ENCODE data around the gene HPCAL1. TPM values are rescaled to one million over a fixed set of nuclear protein-coding genes. Genes with fewer than 3 reads are reported as not detected.

HPCAL1 gene
- total and polyA plus RNA-seq, 4 donors, result 28.2 to 159 (median 95.0) TPM

DNA sequence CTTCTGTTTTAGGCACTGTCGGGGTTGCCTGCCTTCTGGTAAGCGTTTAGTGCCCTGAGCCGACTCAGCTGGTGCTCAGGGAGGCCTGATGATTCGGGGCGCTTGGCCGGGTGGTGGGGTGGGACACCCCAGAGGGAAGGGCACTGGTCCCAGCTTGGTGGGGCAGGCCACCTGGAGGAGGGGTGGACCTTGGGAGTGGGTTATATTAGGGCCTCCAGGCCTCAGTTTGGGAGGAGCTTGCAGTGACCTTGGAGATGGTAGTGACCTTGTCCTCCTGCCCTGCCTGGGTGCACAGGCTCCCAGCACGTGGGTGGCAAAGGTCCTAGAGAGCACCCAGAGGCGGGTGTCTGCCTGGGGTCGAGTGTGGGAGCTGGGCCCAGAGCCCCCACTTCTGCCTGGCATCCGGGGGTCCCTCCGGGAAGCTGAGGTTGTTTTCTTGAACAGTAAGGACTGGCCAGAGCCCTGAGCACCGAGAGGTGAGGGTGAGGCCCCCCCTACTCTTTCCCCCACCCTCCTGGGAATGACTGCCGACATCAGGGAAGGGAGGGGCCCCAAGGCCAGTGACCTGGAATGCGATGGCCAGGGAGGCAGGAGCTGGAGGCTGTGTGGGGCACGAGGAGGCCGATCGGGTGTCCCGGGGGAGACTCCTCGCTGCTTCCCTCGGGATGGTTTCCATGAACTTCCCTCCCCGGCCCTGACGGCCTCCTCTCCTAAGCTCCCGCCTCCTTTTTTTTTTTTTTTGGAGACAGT, 61.3 kb downstream of the HPCAL1 start:
- no peak overlapping the region for H3K27ac ChIP-seq (ENCODE audit: low read depth, low read length)
- H3K4me1 ChIP-seq (ENCODE audit: control insufficient read depth, insufficient read depth, low read length), result peaks cover 35% of the 10 kb centered on the region
- 88% methylated on average over 14 of the region's 23 CpGs for WGBS (ENCODE audit: insufficient coverage)
- no peak overlapping the region for H3K4me3 ChIP-seq (ENCODE audit: low read depth, low read length)
- H3K9me3 ChIP-seq (ENCODE audit: control insufficient read depth, insufficient read depth, low read length), result no peaks in the 10 kb centered on the region
- H3K27me3 ChIP-seq (ENCODE audit: control insufficient read depth, insufficient read depth, low read length), result no peaks in the 10 kb centered on the region
- DNase-seq (ENCODE audit: low read depth in 4 of 6, low spot score in 6 of 6), result no peak
- peaks cover 25% of the 10 kb centered on the region for H3K36me3 ChIP-seq (ENCODE audit: control insufficient read depth, insufficient read depth, low read length)

DNA sequence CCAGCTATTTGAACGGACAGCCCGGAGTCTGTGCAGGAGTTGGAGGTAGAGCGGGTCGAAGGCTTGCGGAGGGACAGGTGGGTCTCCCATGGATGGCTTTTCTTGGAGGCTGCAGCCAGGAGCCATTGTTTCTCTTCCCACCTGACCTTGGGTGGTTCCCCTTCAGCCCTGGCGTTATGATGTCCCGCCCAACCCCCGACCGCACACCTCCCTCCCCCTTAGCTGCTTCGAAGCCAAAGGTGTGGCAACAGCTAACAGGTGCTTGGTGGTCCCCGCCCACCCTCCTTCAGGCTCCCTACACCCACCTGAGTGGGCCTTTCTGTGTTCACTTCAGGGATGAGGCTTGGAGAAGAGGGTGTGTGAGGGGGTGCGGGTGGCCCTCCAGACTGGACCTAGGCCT, 62.7 kb downstream of the HPCAL1 start:
- WGBS (ENCODE audit: insufficient coverage), result 87% methylated on average over 9 of the region's 12 CpGs
- Histone ChIP-seq H3K4me1 (ENCODE audit: control insufficient read depth, insufficient read depth, low read length) (peaks cover 41% of the 10 kb centered on the region), H3K4me3 (ENCODE audit: low read depth, low read length) (no peak overlapping the region), H3K9me3 (ENCODE audit: control insufficient read depth, insufficient read depth, low read length) (no peaks in the 10 kb centered on the region), H3K36me3 (ENCODE audit: control insufficient read depth, insufficient read depth, low read length) (peaks cover 16% of the 10 kb centered on the region), H3K27ac (ENCODE audit: low read depth, low read length) (no peak overlapping the region), H3K27me3 (ENCODE audit: control insufficient read depth, insufficient read depth, low read length) (no peaks in the 10 kb centered on the region)
- DNase-seq (ENCODE audit: low read depth in 4 of 6, low spot score in 6 of 6), result no peak

DNA sequence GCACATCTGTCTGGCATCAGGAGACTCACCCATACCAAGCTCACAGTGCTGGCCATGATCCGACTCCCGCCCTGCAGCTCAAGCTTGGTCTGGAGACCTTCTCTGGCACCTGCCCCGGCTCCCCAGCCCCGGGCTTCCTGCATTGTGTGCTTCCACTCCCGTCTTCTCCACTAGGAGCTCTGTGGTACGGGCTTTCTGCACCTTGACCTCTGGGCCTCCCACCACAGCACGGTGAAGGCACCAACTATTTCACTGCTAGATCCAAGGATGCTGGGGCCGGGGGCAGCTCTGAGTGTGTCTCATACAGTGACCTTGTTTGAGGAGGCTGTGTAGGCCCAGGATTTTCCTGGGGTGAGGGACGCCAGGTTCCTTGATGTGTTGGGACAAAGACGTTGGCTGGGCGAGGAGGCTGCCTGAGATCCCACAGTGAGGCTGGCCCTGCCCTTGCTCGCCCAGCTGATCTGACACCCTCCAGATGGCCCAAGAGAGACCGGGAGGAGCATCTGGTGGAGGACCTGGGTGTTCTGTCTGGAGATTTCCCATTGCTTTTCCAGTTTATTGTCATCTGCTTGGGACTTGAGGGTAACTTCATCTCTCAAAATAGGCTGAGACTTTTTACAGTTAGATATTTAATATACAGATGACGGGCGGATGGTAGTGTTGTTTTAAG, 64.0 kb downstream of the HPCAL1 start:
- DNase-seq (ENCODE audit: low read depth in 4 of 6, low spot score in 6 of 6), result no peak

DNA sequence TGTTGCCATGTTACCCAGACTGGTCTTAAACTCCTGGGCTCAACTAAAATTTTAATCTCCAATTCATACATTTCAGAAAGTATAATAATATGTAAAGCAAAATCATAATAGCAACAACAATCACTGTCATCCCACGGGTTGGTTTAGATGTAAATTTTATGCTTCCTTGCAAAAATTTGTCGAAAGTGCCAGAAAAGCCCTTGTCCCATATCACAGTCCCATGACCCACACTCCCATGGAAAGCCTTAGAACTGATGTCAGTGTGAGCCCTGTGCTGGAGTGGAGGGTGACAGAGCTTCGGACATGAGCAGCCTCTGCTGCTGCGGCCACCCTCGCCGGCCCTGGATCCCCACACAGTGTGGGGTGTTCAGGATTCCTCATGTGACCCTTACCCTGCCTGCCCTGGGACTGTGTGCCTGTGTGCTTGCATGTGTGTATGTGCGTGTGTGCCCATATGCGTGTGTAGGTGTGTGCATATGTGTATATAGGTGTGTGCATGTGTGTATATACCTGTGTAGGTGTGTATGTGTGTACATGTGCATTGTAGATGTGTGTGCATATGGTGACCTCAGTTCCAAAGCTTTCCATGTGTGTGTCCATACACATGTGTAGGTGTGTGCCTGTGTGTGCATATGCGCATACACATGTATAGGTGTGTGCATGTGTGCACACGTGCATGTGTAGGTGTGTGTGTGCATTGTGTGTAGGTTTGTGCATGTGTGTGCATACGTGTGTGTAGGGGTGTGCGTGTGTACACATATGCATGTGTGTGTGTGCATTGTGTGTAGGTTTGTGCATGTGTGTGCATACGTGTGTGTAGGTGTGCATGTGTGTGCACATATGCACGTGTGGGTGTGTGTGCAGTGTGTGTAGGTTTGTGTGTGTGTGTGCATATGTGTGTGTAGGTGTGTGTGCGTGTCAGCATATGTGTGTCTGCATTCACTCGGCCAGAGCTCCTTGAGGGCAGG, 65.1 kb downstream of the HPCAL1 start:
- Histone ChIP-seq H3K27ac (ENCODE audit: low read depth, low read length) (no peak overlapping the region), H3K9me3 (ENCODE audit: control insufficient read depth, insufficient read depth, low read length) (no peaks in the 10 kb centered on the region), H3K27me3 (ENCODE audit: control insufficient read depth, insufficient read depth, low read length) (no peaks in the 10 kb centered on the region), H3K4me1 (ENCODE audit: control insufficient read depth, insufficient read depth, low read length) (peaks cover 47% of the 10 kb centered on the region), H3K4me3 (ENCODE audit: low read depth, low read length) (no peak overlapping the region), H3K36me3 (ENCODE audit: control insufficient read depth, insufficient read depth, low read length) (peaks cover 21% of the 10 kb centered on the region)
- WGBS (ENCODE audit: insufficient coverage), result 97% methylated on average over 14 of the region's 16 CpGs
- DNase-seq (ENCODE audit: low read depth in 4 of 6, low spot score in 6 of 6), result no peak

More for the DNA sequence above, 64.0 kb downstream of the HPCAL1 start:
- Histone ChIP-seq H3K4me1 (ENCODE audit: control insufficient read depth, insufficient read depth, low read length) (peaks cover 46% of the 10 kb centered on the region), H3K27ac (ENCODE audit: low read depth, low read length) (no peak overlapping the region), H3K36me3 (ENCODE audit: control insufficient read depth, insufficient read depth, low read length) (peaks cover 18% of the 10 kb centered on the region), H3K27me3 (ENCODE audit: control insufficient read depth, insufficient read depth, low read length) (no peaks in the 10 kb centered on the region), H3K4me3 (ENCODE audit: low read depth, low read length) (no peak overlapping the region), H3K9me3 (ENCODE audit: control insufficient read depth, insufficient read depth, low read length) (no peaks in the 10 kb centered on the region)
- 92% methylated on average over 13 of the region's 15 CpGs for WGBS (ENCODE audit: insufficient coverage)

DNA sequence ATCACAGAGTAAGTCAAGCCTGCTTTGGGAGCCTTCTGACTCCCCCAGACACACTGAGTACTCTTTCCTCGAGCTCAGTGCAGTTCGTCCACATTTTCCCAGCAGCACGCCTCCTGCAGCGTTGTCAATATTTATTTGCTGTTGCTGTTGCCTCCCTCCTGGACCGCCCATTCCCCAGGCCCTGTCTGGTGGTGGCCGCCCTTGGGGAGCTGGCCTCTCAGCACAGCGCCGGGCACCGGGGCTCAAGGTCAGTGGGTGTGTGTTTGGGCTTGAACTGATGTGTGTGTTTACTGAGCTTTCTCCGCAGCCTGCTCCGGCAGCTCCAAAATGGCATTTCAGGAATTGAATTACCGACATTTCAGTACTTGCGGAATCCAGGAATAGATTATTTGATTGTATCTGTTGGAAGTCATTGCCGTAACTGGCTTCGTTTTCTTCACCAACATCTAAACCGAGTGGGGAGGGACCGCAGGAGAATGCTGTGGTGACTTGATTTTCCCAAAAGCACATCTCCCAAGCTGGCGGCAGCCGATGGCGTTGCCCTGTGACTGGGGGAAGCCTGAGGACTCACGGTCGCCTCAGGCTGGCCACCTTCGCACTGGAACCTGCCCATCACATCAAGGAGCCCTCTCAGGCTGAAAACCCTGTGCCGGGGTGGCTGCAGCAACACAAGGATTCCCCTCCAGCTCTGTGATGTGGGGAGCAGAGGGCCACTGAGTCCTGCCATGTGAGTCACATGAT, 66.0 kb downstream of the HPCAL1 start:
- DNase-seq (ENCODE audit: low read depth in 4 of 6, low spot score in 6 of 6), result no peak
- no peak overlapping the region for H3K27ac ChIP-seq (ENCODE audit: low read depth, low read length)
- H3K27me3 ChIP-seq (ENCODE audit: control insufficient read depth, insufficient read depth, low read length), result no peaks in the 10 kb centered on the region
- H3K36me3 ChIP-seq (ENCODE audit: control insufficient read depth, insufficient read depth, low read length), result peaks cover 21% of the 10 kb centered on the region
- H3K4me1 ChIP-seq (ENCODE audit: control insufficient read depth, insufficient read depth, low read length), result peaks cover 54% of the 10 kb centered on the region
- no peaks in the 10 kb centered on the region for H3K9me3 ChIP-seq (ENCODE audit: control insufficient read depth, insufficient read depth, low read length)
- H3K4me3 ChIP-seq (ENCODE audit: low read depth, low read length), result no peak overlapping the region
- 89% methylated on average over 17 of the region's 24 CpGs for WGBS (ENCODE audit: insufficient coverage)

DNA sequence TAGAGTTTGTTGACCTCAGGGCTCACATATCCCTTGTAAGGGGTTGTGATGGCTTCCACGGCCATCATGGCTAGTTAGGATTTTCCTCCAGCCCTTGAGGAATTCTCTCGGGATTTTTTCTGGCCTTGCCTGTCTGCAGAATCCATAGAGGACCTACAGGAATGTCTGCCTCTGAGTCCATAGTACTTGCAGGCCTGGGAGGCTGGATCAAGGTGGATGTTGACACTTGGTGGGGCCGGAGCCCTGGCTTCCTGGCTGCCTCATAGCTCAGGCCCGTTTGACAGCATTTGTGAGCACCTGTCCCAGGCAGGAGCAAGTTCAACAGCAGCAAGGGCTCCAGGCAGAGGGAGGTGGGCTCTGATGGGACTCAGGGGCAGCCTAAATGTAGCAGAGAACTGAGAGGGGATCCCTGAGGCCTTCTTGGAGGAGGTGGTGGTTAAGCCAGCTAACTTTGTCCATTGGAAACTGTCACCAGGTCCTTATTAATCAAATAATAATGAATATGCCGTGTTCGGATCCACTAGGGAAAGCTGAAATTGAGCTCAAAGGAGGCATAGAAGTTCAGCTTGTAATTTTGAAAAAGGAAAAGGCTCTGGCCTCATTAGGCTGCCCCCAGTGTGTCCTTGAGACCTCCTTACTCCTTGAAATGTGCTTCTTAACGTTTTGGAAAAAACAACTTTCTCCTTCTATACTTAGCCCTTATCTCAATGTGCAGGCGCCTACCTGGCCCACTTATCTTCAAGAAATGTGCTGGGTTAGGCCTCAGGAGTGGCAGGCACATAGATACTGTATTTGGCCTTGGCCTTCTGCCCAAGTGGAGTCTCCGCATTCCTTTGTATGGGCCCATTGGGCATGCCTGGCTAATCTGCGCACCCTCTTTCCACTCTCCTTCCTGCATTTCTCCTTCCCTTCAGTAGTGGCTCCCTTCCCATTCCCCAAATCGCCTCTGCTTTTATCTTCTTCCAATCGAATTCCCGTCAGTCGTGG, 66.9 kb downstream of the HPCAL1 start:
- Histone ChIP-seq H3K27ac (ENCODE audit: low read depth, low read length) (no peak overlapping the region), H3K36me3 (ENCODE audit: control insufficient read depth, insufficient read depth, low read length) (peaks cover 20% of the 10 kb centered on the region), H3K9me3 (ENCODE audit: control insufficient read depth, insufficient read depth, low read length) (no peaks in the 10 kb centered on the region), H3K27me3 (ENCODE audit: control insufficient read depth, insufficient read depth, low read length) (no peaks in the 10 kb centered on the region), H3K4me1 (ENCODE audit: control insufficient read depth, insufficient read depth, low read length) (peaks cover 59% of the 10 kb centered on the region), H3K4me3 (ENCODE audit: low read depth, low read length) (no peak overlapping the region)
- WGBS (ENCODE audit: insufficient coverage), result 87% methylated on average over 7 of the region's 14 CpGs
- DNase-seq (ENCODE audit: low read depth in 4 of 6, low spot score in 6 of 6), result no peak

DNA sequence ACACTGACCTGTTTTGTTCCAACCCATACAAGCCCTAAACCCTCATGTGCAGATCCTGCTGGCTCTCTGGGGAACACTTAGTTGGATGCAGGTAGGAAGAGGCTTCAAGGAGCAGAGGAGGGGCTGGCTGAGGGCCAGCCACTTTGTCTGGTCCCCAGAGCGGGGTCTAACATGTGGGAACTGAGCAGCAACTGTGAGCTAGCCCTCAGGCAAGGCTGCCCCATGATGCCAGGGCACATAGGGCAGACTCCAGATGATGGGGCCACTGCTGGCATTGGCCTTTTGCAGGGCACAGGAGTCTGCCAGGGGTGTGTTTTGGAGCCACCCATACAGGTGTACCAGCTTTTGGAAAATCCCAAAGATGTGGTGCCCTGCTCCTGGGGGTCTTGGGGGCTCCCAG, 67.7 kb downstream of the HPCAL1 start:
- Histone ChIP-seq H3K4me1 (ENCODE audit: control insufficient read depth, insufficient read depth, low read length) (peaks cover 67% of the 10 kb centered on the region), H3K36me3 (ENCODE audit: control insufficient read depth, insufficient read depth, low read length) (peaks cover 21% of the 10 kb centered on the region), H3K27me3 (ENCODE audit: control insufficient read depth, insufficient read depth, low read length) (no peaks in the 10 kb centered on the region), H3K4me3 (ENCODE audit: low read depth, low read length) (no peak overlapping the region), H3K27ac (ENCODE audit: low read depth, low read length) (no peak overlapping the region), H3K9me3 (ENCODE audit: control insufficient read depth, insufficient read depth, low read length) (no peaks in the 10 kb centered on the region)
- WGBS (ENCODE audit: insufficient coverage), result 88% methylated on average over 1 of the region's 1 CpG
- DNase-seq (ENCODE audit: low read depth in 4 of 6, low spot score in 6 of 6), result no peak

DNA sequence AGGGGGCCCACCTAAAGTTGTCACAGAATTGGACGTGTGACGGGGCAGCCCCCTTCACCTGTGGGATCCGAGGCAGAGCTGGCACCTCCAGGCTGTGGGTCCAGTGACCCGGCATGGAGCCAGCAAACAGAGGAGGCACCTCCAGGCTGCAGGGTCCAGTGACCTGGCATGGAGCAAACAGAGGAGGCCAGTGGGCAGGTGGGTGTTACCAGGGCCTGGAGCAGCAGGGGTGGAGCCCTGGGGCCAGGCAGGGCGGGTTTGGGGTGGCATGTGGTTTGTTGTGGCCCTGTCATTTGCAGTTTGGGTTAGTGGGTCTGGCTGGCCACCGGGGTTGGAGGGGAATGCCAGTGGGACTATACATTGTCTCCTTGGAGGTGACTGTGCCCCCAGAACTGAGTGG, 68.2 kb downstream of the HPCAL1 start:
- H3K9me3 ChIP-seq (ENCODE audit: control insufficient read depth, insufficient read depth, low read length), result no peaks in the 10 kb centered on the region
- H3K4me3 ChIP-seq (ENCODE audit: low read depth, low read length), result no peak overlapping the region
- H3K4me1 ChIP-seq (ENCODE audit: control insufficient read depth, insufficient read depth, low read length), result peaks cover 67% of the 10 kb centered on the region
- H3K27me3 ChIP-seq (ENCODE audit: control insufficient read depth, insufficient read depth, low read length), result no peaks in the 10 kb centered on the region
- H3K27ac ChIP-seq (ENCODE audit: low read depth, low read length), result no peak overlapping the region
- DNase-seq (ENCODE audit: low read depth in 4 of 6, low spot score in 6 of 6), result no peak
- H3K36me3 ChIP-seq (ENCODE audit: control insufficient read depth, insufficient read depth, low read length), result peaks cover 17% of the 10 kb centered on the region
- WGBS (ENCODE audit: insufficient coverage), result 93% methylated on average over 6 of the region's 6 CpGs

All from spinal cord (tissue), 10 donors.